NB4 (cell line): Measurements from ENCODE around the gene GUSB.

Experiments
- MYC ChIP-seq: IDR thresholded peaks from 2 replicates; pipeline ENCODE4 v1.6.1; 2011; ENCODE audit warnings: low read depth, low read length
- POLR2A ChIP-seq: IDR thresholded peaks from 2 replicates; pipeline ENCODE4 v1.6.1; 2011; ENCODE audit warnings: mild to moderate bottlenecking; ENCODE audit not compliant: insufficient read length; ENCODE audit errors: extremely low read depth

DNA sequence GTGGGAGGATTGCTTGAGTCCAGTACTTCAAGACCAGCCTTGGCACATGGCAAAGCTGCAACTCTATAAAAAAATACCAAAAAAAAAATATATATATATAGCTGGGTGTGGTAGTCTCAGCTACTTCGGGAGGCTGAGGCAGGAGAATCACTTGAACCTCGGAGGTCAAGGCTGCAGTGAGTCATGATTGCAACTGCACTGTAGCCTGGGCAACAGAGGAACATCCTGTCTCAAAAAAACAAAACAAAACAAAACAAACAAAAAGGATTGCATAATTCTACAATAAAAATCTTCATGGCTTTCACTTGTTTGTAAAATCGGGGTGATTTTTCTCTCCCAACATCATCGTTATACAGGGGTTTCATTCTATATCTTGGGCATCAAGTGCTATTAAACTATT is 35.1 kb downstream of the GUSB start:
- TF ChIP-seq MYC (no peak), POLR2A (no peak)
